RWPE2 (cell line): ENCODE data around the gene ARL15.
"Not testable (repeated sequence)": the region's sequence is repeated elsewhere in the genome, so short reads cannot be mapped to it uniquely, and the experiment has no call there.

Experiments
- ATAC-seq: fragments of 200-7000 bp; cut with Tn5 transposase; 3 replicates; pipeline ENCODE4 v1.9.1; 2021; ENCODE audit warnings: low read depth
- DNase-seq: peaks from one replicate; pipeline ENCODE4 v3.0.0-alpha.2; 2020; ENCODE audit warnings: low spot score
- H3K27ac ChIP-seq: fragments of 450-650 bp; 2 replicates; pipeline ENCODE4 v1.5.1; 2017; ENCODE audit warnings: mild to moderate bottlenecking; ENCODE audit not compliant: poor library complexity, severe bottlenecking
- H3K27me3 ChIP-seq: fragments of 250-450 bp; sonication (Bioruptor Pico); 2 replicates; pipeline ENCODE4 v1.5.1; 2021; ENCODE audit warnings: mild to moderate bottlenecking, moderate library complexity; ENCODE audit not compliant: insufficient read depth, poor library complexity, severe bottlenecking
- H3K36me3 ChIP-seq: fragments of 250-450 bp; sonication (Bioruptor Pico); 2 replicates; pipeline ENCODE4 v1.5.1; 2020; ENCODE audit warnings: low read depth, mild to moderate bottlenecking, moderate library complexity
- H3K4me1 ChIP-seq: fragments of 250-450 bp; sonication (Bioruptor Pico); 2 replicates; pipeline ENCODE4 v1.5.1; 2021; ENCODE audit warnings: mild to moderate bottlenecking, moderate library complexity; ENCODE audit not compliant: insufficient read depth, poor library complexity, severe bottlenecking
- H3K4me3 ChIP-seq: fragments of 250-450 bp; sonication (Bioruptor Pico); 2 replicates; pipeline ENCODE4 v1.5.1; 2021; ENCODE audit warnings: mild to moderate bottlenecking, moderate library complexity; ENCODE audit not compliant: severe bottlenecking
- H3K9me3 ChIP-seq: fragments of 250-450 bp; sonication (Bioruptor Pico); 2 replicates; pipeline ENCODE4 v1.5.1; 2021; ENCODE audit warnings: mild to moderate bottlenecking, moderate library complexity; ENCODE audit not compliant: severe bottlenecking
- TF ChIP-seq, protein P1 (sequence below): fragments of 450-650 bp; IDR thresholded peaks from one replicate; pipeline ENCODE4 v1.5.1; 2017; ENCODE audit warnings: mild to moderate bottlenecking, moderate library complexity; ENCODE audit not compliant: poor library complexity, severe bottlenecking

Gene ARL15

DNA sequence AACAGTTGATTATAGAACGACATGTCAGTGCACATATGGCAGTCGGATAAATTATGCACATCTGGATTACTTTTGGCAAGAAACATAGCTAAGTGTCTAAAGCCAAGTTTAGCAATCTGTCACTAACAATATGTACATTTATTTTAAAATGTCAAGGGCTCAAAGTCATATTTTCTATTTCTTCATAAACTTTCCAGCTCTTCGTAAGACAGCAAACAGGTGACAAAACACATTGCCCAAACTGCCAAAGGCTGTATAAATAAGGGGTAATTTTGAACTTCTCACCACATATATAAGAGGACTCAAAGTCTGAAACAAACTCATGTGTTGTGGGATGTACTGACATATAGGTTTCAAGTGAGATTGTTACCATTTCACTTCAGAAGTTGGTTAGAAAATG is 237.2 kb downstream of the ARL15 start:
- Histone ChIP-seq H3K36me3 (no peaks in the 10 kb centered on the region), H3K9me3 (no peaks in the 10 kb centered on the region), H3K27me3 (no peaks in the 10 kb centered on the region), H3K27ac (no peak overlapping the region), H3K4me1 (no peaks in the 10 kb centered on the region), H3K4me3 (no peak overlapping the region)
- DNase-seq (no peak), ATAC-seq (no peak)
- TF ChIP-seq, protein P1, sequence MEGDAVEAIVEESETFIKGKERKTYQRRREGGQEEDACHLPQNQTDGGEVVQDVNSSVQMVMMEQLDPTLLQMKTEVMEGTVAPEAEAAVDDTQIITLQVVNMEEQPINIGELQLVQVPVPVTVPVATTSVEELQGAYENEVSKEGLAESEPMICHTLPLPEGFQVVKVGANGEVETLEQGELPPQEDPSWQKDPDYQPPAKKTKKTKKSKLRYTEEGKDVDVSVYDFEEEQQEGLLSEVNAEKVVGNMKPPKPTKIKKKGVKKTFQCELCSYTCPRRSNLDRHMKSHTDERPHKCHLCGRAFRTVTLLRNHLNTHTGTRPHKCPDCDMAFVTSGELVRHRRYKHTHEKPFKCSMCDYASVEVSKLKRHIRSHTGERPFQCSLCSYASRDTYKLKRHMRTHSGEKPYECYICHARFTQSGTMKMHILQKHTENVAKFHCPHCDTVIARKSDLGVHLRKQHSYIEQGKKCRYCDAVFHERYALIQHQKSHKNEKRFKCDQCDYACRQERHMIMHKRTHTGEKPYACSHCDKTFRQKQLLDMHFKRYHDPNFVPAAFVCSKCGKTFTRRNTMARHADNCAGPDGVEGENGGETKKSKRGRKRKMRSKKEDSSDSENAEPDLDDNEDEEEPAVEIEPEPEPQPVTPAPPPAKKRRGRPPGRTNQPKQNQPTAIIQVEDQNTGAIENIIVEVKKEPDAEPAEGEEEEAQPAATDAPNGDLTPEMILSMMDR, result no peak

DNA sequence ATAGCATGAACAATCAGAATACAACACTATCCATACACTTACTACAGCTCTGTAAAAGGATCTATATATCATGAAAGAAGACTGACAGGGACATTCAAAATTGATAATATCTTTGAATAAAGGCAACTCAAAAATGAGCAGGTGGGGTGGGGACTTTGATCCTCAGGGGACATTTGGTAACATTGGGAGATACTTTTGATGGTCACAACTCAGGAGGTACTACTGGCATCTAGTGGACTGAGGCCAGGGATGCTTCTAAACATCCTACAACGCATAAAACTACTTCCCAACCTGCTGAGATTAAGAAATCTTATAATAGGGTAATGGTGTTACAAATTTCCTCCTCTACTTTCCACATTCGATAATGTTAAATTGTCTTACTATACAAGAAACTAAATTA is 243.9 kb downstream of the ARL15 start:
- H3K4me1 ChIP-seq, result peaks cover 7% of the 10 kb centered on the region
- no peak for ATAC-seq
- TF ChIP-seq, protein P1, result peak; percentile 22
- no peaks in the 10 kb centered on the region for H3K9me3 ChIP-seq
- H3K4me3 ChIP-seq, result no peak overlapping the region
- no peak overlapping the region for H3K27ac ChIP-seq
- DNase-seq, result no peak
- H3K36me3 ChIP-seq, result no peaks in the 10 kb centered on the region
- no peaks in the 10 kb centered on the region for H3K27me3 ChIP-seq

DNA sequence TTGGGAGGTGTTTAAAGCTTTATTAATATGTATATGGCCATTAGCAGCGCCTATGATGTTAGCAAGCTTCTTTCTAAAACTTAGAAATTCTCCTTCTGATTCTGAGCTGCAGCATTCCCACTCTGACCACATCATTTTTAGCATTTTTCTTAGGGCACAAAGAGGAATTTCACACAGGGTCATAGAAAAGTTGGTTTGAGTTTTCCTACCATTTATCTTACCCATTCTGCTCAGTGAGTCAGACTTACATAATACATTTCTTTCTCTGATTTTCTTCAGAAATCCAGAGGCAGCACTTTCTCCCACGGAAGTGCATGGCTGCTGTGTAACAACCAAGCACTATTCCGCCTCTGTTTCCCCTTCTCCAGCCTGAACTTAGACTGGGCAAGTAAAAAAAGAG is 246.6 kb downstream of the ARL15 start:
- no peak overlapping the region for H3K4me3 ChIP-seq
- ATAC-seq, result peak; percentile 44; the same call in 2 of the 3 replicates
- H3K4me1 ChIP-seq, result peaks cover 7% of the 10 kb centered on the region
- TF ChIP-seq, protein P1, result no peak
- no peak for DNase-seq
- no peaks in the 10 kb centered on the region for H3K9me3 ChIP-seq
- no peaks in the 10 kb centered on the region for H3K36me3 ChIP-seq
- H3K27ac ChIP-seq, result no peak overlapping the region
- no peaks in the 10 kb centered on the region for H3K27me3 ChIP-seq

DNA sequence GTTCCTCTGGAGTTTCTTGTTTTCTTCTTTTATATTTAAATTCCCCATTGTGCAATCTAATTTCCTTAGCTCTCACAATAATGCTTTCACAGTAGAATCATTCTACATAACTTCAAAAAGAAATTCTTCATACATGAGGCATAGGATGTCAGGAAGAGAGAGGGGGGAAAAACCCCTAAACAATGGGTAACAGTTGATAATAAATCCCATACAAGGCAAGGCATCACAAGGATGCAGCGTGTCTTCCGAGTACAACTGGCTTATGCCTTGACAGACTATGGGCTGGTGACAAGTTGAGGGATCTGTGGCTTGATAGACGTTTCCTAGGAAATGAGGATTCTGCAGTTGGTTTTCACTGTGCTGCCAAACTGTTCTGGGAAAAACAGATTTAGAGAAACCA is 247.4 kb downstream of the ARL15 start:
- H3K27ac ChIP-seq, result no peak overlapping the region
- ATAC-seq (peak; percentile 75), DNase-seq (no peak)
- no peaks in the 10 kb centered on the region for H3K9me3 ChIP-seq
- no peak overlapping the region for H3K4me3 ChIP-seq
- H3K4me1 ChIP-seq, result peaks cover 7% of the 10 kb centered on the region
- H3K27me3 ChIP-seq, result no peaks in the 10 kb centered on the region
- TF ChIP-seq, protein P1, result no peak
- no peaks in the 10 kb centered on the region for H3K36me3 ChIP-seq

DNA sequence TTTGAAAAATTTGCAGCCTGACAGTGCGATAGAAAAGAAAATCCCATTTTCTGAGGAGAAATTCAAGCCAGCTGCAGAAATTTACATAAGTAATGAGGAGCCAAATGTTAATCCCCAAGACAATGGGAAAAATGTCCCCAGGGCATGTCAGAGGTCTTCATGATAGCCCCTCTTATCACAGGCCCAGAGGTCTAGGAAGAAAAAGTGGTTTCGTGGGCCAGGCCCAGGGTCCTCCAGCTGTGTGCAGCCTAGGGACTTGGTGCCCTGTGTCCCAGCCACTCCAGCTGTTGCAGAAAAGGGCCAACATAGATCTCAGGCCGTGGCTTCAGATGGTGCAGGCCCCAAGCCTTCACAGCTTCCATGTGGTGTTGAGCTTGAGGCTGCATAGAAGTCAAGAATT is 249.5 kb downstream of the ARL15 start:
- not testable (repeated sequence) for DNase-seq, ATAC-seq, H3K4me3 ChIP-seq, H3K9me3 ChIP-seq, H3K27ac ChIP-seq, H3K4me1 ChIP-seq, H3K36me3 ChIP-seq, H3K27me3 ChIP-seq
